ENCODE data around the gene PRTG.

- TF ChIP-seq CTCF (IDR thresholded peaks at IDR 0.05) = no peak
- TF ChIP-seq POLR2A (IDR thresholded peaks at IDR 0.05) = no peak
Measured at GRCh38 chr15:55721554-55722185, 21.3 kb downstream of the PRTG start.

Measured in adrenal gland (tissue), 5 donors.